OCI-LY1 (cell line): ENCODE data around the gene AIFM3.

Source experiments
- CTCF ChIP-seq: fragments of 200-600 bp; sonication (generic), shearing (Covaris generic); IDR thresholded peaks from 2 replicates; pipeline ENCODE4 v1.5.1; 2017; ENCODE audit warnings: mild to moderate bottlenecking, antibody characterized with exemption, low read length, moderate library complexity, mixed read lengths
- EZH2 ChIP-seq: fragments of 200-600 bp; sonication (generic), shearing (Covaris generic); IDR thresholded peaks from 2 replicates; pipeline ENCODE4 v1.8.0; 2017; ENCODE audit warnings: borderline replicate concordance, mixed run types, mild to moderate bottlenecking, antibody characterized with exemption, low read length, moderate library complexity, mixed read lengths

DNA sequence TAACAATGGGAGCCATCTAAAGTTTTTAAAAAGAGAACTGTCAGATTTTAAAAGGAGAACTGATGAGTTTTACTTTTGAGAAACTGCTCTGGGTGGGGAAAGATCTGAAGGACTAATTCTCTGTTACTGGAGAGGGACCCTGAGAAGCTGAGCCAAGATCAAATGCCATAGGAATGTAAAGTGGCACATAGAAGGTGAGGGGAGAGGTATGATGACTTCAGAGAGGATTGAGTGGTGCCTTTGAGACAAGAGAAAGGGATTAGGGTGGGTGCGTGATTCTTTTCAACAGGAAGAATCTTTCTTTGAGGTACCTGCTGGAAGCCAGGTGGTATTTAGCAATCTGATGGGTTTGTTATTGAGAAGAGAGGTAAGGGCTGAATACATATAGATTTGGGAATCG, 40.8 kb upstream of the AIFM3 start:
- no peak for TF ChIP-seq EZH2
- TF ChIP-seq CTCF, result no peak
